ENCODE data around the gene BTBD9. TPM values are rescaled to one million over a fixed set of nuclear protein-coding genes. Genes with fewer than 3 reads are reported as not detected.

BTBD9 gene
- total and polyA plus RNA-seq, 2 donors (not counting 3 experiments of a cell fraction or from before 2014, with no cell fraction given), result 4.9 to 15.0 TPM

GRCh38 chr6:38273325-38273724 lies 366.4 kb downstream of the BTBD9 start:
- H3K27me3 ChIP-seq (ENCODE audit: control insufficient read depth in 2 of 2, insufficient read depth in 2 of 2, low read length in 2 of 2), result no peaks in the 10 kb centered on the region
- FAIRE-seq (no peak), DNase-seq (ENCODE audit: low read depth, low spot score) (no peak)
- H2AFZ ChIP-seq (ENCODE audit: low read depth, low read length), result no peak overlapping the region
- H3K4me1 ChIP-seq (ENCODE audit: control insufficient read depth, extremely low read depth, insufficient read depth, low read length), result peaks cover 6% of the 10 kb centered on the region
- no peaks in the 10 kb centered on the region for H3K9me1 ChIP-seq (replicated peaks; ENCODE audit: control insufficient read depth, extremely low read depth, insufficient read depth, low read length)
- no peaks in the 10 kb centered on the region for H4K20me1 ChIP-seq (replicated peaks; ENCODE audit: control insufficient read depth, extremely low read depth, insufficient read depth, low read length)
- H3K36me3 ChIP-seq (ENCODE audit: control insufficient read depth in 2 of 2, extremely low read depth in 1 of 2, insufficient read depth in 2 of 2, low read length in 2 of 2), result no peaks in the 10 kb centered on the region
- no peak overlapping the region for H3K27ac ChIP-seq (ENCODE audit: insufficient read depth, low read depth, low read length)
- TF ChIP-seq MAX (IDR thresholded peaks at IDR 0.05; ENCODE audit: insufficient read depth, insufficient read length), result no peak
- TF ChIP-seq CTCF (IDR thresholded peaks at IDR 0.05; ENCODE audit: extremely low read depth in 1 of 2, insufficient read depth in 1 of 2, low read depth in 1 of 2, low read length in 2 of 2), result no peak
- no peak for TF ChIP-seq JUN (IDR thresholded peaks at IDR 0.05; ENCODE audit: borderline replicate concordance, insufficient read depth, insufficient read length, low read depth)
- no peak for TF ChIP-seq POLR2AphosphoS5 (IDR thresholded peaks at IDR 0.05; ENCODE audit: insufficient read depth, low read depth, low read length)
- TF ChIP-seq EZH2 (IDR thresholded peaks at IDR 0.05; ENCODE audit: borderline replicate concordance, low read depth, low read length, severe bottlenecking), result no peak
- no peak for TF ChIP-seq GATA2 (IDR thresholded peaks at IDR 0.05; ENCODE audit: insufficient read depth, insufficient read length, low read depth, low read length)
- no peak for TF ChIP-seq MYC (IDR thresholded peaks at IDR 0.05; ENCODE audit: low read depth, low read length)
- TF ChIP-seq FOS (IDR thresholded peaks at IDR 0.05; ENCODE audit: borderline replicate concordance, insufficient read depth, low read length), result no peak
- TF ChIP-seq POLR2A (IDR thresholded peaks at IDR 0.05; ENCODE audit: low read depth, low read length), result no peak
- dilution Hi-C loops (cut with MboI; ENCODE audit: extremely low pct_ligation_motif_present, low sequenced_read_pairs), result no loop called here
- BruUV-seq (replicated peaks), result no TSS peak
- ChIA-PET POLR2A (no interaction called here), CTCF (no interaction called here)
- H3K4me2 ChIP-seq (ENCODE audit: insufficient read depth, low read length), result no peak overlapping the region
- H3K9me3 ChIP-seq (replicated peaks; ENCODE audit: control insufficient read depth, insufficient read depth, low read length), result no peaks in the 10 kb centered on the region
- no peak overlapping the region for H3K4me3 ChIP-seq (replicated peaks in 1 of 3; ENCODE audit: insufficient read depth in 1 of 3, low read depth in 1 of 3, low read length in 3 of 3)
- H3K9ac ChIP-seq (replicated peaks; ENCODE audit: extremely low read depth, insufficient read depth, low read length), result no peak overlapping the region
- intact Hi-C loops (cut with micrococcal nuclease), result no loop called here
- H3K79me2 ChIP-seq (ENCODE audit: control insufficient read depth, insufficient read depth, low read length), result no peaks in the 10 kb centered on the region

Data from endothelial cell of umbilical vein (primary cell).